Stimulated activated CD4-positive, alpha-beta T cell treated with anti-CD3 and anti-CD28 coated beads, TNF-alpha, amount 100 ng/mL, for 1 hour (primary cell): ENCODE measurements around the gene ZNF708.
"Not testable (repeated sequence)": the region's sequence is repeated elsewhere in the genome, so short reads cannot be mapped to it uniquely, and the experiment has no call there.

Experiments used
- DNase-seq, 3 donors: peaks; one replicate each; pipeline ENCODE4 v3.0.0-alpha.2; 2020; ENCODE audit warnings: low read depth in 3 of 3, low spot score in 1 of 3

Gene ZNF708

GRCh38 chr19:21260164-21260847 is 68.9 kb downstream of the ZNF708 start:
- DNase-seq = no peak

- not testable (repeated sequence) for DNase-seq
Observed at GRCh38 chr19:21259421-21260124, 69.6 kb downstream of the ZNF708 start.

- DNase-seq = no peak
Observed at GRCh38 chr19:21256722-21257121, 72.5 kb downstream of the ZNF708 start.
